Left lung (tissue), 10 donors: Measurements from ENCODE around the gene WASL. TPM values are rescaled to one million over a fixed set of nuclear protein-coding genes. Genes with fewer than 3 reads are reported as not detected.

Experiments
- ATAC-seq: fragments of 200-7000 bp; cut with Tn5 transposase; one replicate; pipeline ENCODE4 v1.9.1; 2020; ENCODE audit warnings: moderate library complexity
- DNase-seq, 4 donors: peaks; one replicate each; pipeline ENCODE4 v3.0.0-alpha.2; 2013 to 2020
- H3K27ac ChIP-seq, 2 donors: fragments of 200-600 bp; sonication (generic) in 1 of 2; one replicate each; pipeline versions ENCODE4 v1.5.0 to v1.8.0; 2020 to 2021
- H3K27me3 ChIP-seq, 2 donors: fragments of 200-600 bp; sonication (generic) in 1 of 2; one replicate each; pipeline versions ENCODE4 v1.5.0 to v1.8.0; 2020 to 2021
- H3K36me3 ChIP-seq, 2 donors: fragments of 200-600 bp; sonication (generic) in 1 of 2; one replicate each; pipeline versions ENCODE4 v1.5.0 to v1.8.0; 2020 to 2021
- H3K4me1 ChIP-seq, 2 donors: fragments of 200-600 bp; one replicate each; pipeline ENCODE4 v1.8.0; 2021
- H3K4me3 ChIP-seq, 2 donors: fragments of 200-600 bp; sonication (generic) in 1 of 2; one replicate each; pipeline versions ENCODE4 v1.5.0 to v1.8.0; 2020 to 2021; ENCODE audit warnings: mild to moderate bottlenecking in 1 of 2
- H3K9me3 ChIP-seq, 2 donors: fragments of 200-600 bp; sonication (generic) in 1 of 2; one replicate each; pipeline versions ENCODE4 v1.5.0 to v1.8.0; 2020 to 2021
- CTCF ChIP-seq, 2 donors: fragments of 200-600 bp; sonication (generic) in 1 of 2; IDR thresholded peaks; one replicate each; pipeline versions ENCODE4 v1.5.0 to v1.8.0; 2021; ENCODE audit warnings: antibody characterized with exemption in 2 of 2
- intact Hi-C, 2 donors: fragments of 100-400 bp; cut with DNase I; formaldehyde crosslinking; loops; one replicate each; pipeline versions ENCODE4 v1.11.2 to v1.14.2; 2022
- polyA plus RNA-seq, 6 donors: library from polyadenylated mRNA; unstranded; fragments of 120-200 nt; gene quantifications; one replicate each; pipeline ENCODE4 v1.2.1, GENCODE V29; 2013; ENCODE audit not compliant: insufficient read length in 6 of 6
- total RNA-seq, 2 donors: library from RNA; stranded (reverse); fragmentation: NEBNext Ultra II Directional; extraction: Animal tissue kit (Norgen Biotek cat#: 25700); gene quantifications; one replicate each; pipeline ENCODE4 v1.2.1, GENCODE V29; 2021
- donor health status: DM: no; HTN: yes; CAD: no.
- donor health status: DM: no; HTN: no; CAD: no.

WASL gene
- total and polyA plus RNA-seq, 8 donors: 30.4 to 54.5 (median 53.4) TPM

GRCh38 chr7:123715198-123715597 is 33.6 kb downstream of the WASL start:
- intact Hi-C loops: no loop called here

GRCh38 chr7:123714296-123715080 is 34.3 kb downstream of the WASL start:
- DNase-seq (no peak), ATAC-seq (no peak)
- Histone ChIP-seq H3K4me1 (peaks cover 3 to 42% of the 10 kb centered on the region in 2 donors), H3K4me3 (no peak overlapping the region), H3K27me3 (no peaks in the 10 kb centered on the region), H3K27ac (no peak overlapping the region), H3K9me3 (no peaks in the 10 kb centered on the region), H3K36me3 (no peaks in the 10 kb centered on the region)
- intact Hi-C loops: no loop called here
- no peak for TF ChIP-seq CTCF (IDR thresholded peaks at IDR 0.05)

More at GRCh38 chr7:123715198-123715597, 33.6 kb downstream of the WASL start:
- peaks cover 3 to 43% of the 10 kb centered on the region in 2 donors for H3K4me1 ChIP-seq
- no peak overlapping the region for H3K4me3 ChIP-seq
- ATAC-seq: peak; percentile 19
- TF ChIP-seq CTCF (IDR thresholded peaks at IDR 0.05): no peak
- no peaks in the 10 kb centered on the region for H3K36me3 ChIP-seq
- H3K27me3 ChIP-seq: no peaks in the 10 kb centered on the region
- no peak for DNase-seq
- no peaks in the 10 kb centered on the region for H3K9me3 ChIP-seq
- H3K27ac ChIP-seq: no peak overlapping the region

- no peaks in the 10 kb centered on the region for H3K27me3 ChIP-seq
- peaks cover 0 to 5% of the 10 kb centered on the region in 2 donors for H3K36me3 ChIP-seq
- ATAC-seq (peak; percentile 56), DNase-seq (no peak)
- no peak for TF ChIP-seq CTCF (IDR thresholded peaks at IDR 0.05)
- no peak overlapping the region for H3K4me3 ChIP-seq
- H3K4me1 ChIP-seq: peaks cover 3 to 37% of the 10 kb centered on the region in 2 donors
- no peaks in the 10 kb centered on the region for H3K9me3 ChIP-seq
- H3K27ac ChIP-seq: no peak overlapping the region
- intact Hi-C loops: no loop called here
Observed at GRCh38 chr7:123712619-123713018, 36.2 kb downstream of the WASL start.

GRCh38 chr7:123711832-123712293 is 36.9 kb downstream of the WASL start:
- TF ChIP-seq CTCF (IDR thresholded peaks at IDR 0.05): no peak
- ATAC-seq: no peak
- Histone ChIP-seq H3K27me3 (no peaks in the 10 kb centered on the region), H3K4me1 (peaks cover 3 to 37% of the 10 kb centered on the region in 2 donors), H3K27ac (no peak overlapping the region), H3K4me3 (no peak overlapping the region), H3K9me3 (no peaks in the 10 kb centered on the region), H3K36me3 (peaks cover 0 to 13% of the 10 kb centered on the region in 2 donors)
- no peak for DNase-seq
- intact Hi-C loops: no loop called here

GRCh38 chr7:123710683-123711082 is 38.1 kb downstream of the WASL start:
- H3K4me1 ChIP-seq: peaks cover 3 to 36% of the 10 kb centered on the region in 2 donors
- no peak overlapping the region for H3K27ac ChIP-seq
- no peaks in the 10 kb centered on the region for H3K9me3 ChIP-seq
- no peak overlapping the region for H3K4me3 ChIP-seq
- no peaks in the 10 kb centered on the region for H3K27me3 ChIP-seq
- DNase-seq: no peak
- peaks cover 0 to 23% of the 10 kb centered on the region in 2 donors for H3K36me3 ChIP-seq
- no peak for ATAC-seq
- TF ChIP-seq CTCF (IDR thresholded peaks at IDR 0.05): no peak
- intact Hi-C loops: no loop called here
